GM20000 (cell line): ENCODE results near the gene RPL32.
A peak's percentile ranks its signal among the peaks of the same experiment; 100 is the strongest.
"Not testable (repeated sequence)": the region's sequence is repeated elsewhere in the genome, so short reads cannot be mapped to it uniquely, and the experiment has no call there.

Experiments used
- DNase-seq: peaks from one replicate; pipeline ENCODE4 v3.0.0; 2012; ENCODE audit warnings: low spot score
- CTCF ChIP-seq: IDR thresholded peaks from 2 replicates; pipeline ENCODE4 v1.5.1; 2012; ENCODE audit warnings: mild to moderate bottlenecking, control low read depth; ENCODE audit errors: extremely low read depth, missing control alignments

Gene RPL32

GRCh38 chr3:12884186-12884680, 42.9 kb upstream of the RPL32 start:
- no peak for TF ChIP-seq CTCF
- DNase-seq = no peak

DNA sequence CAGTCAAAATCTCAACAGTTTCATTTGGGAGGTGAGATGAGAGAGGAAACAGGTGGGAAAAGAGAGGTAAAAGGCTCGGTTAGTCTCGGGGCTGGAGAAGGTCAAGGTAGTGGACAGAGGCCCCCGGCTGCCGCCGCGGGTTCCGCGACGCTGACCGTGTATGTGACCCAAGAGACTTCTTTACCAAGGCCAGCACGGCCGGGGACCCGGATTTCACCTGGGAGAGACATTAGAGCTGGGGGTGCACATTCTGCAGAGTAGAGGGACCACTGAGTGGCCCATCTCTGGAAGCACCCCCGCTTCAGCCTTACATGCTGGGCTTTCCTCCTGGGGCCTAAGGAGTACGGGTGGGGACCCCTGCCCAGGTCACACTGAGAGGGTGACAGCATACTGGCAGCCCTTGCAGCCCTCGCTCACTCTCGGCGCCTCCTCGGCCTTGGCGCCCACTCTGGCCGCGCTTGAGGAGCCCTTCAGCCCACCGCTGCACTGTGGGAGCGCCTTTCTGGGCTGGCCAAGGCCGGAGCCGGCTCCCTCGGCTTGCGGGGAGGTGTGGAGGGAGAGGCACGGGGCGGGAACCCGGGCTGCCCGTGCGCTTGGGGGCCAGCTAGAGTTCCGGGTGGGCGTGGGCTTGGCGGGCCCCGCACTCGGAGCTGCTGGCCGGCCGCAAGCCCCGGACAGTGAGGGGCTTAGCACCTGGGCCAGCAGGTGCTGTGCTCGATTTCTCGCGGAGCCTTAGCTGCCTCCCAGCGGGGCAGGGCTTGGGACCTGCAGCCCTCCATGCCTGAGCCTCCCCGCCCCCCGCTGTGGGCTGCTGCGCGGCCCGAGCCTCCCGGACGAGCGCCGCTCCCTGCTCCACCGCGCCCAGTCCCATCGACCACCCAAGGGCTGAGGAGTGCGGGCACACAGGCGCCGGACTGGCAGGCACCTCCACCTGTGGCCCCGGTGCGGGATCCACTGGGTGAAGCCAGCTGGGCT, 41.3 kb upstream of the RPL32 start:
- no peak for DNase-seq
- no peak for TF ChIP-seq CTCF

GRCh38 chr3:12881858-12882257, 40.5 kb upstream of the RPL32 start:
- peak; percentile 70 for DNase-seq

- DNase-seq = no peak
Measured at GRCh38 chr3:12879191-12879815, 37.9 kb upstream of the RPL32 start.

DNA sequence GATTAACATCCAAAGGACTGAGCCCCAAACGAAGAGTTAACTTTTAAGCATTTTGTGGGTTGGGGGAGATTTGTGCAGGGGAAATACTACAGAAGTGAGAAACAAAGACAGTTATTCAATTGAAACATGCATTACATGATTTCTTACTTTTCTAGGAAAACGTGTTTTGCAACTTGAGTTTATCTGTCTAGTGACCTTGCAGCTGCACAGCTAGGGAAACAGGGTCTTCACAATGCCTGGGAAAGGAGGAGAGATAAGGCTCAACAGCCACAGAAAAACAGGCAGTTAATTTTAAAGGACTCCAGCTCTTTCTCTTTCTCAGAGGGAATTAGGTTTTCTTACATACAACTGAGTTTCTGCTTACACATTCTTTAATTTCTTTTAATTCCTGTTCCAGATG, 37.4 kb upstream of the RPL32 start:
- not testable (repeated sequence) for DNase-seq

More at GRCh38 chr3:12879191-12879815, 37.9 kb upstream of the RPL32 start:
- no peak for TF ChIP-seq CTCF

GRCh38 chr3:12878141-12878574, 36.8 kb upstream of the RPL32 start:
- no peak for DNase-seq
- TF ChIP-seq CTCF = no peak

DNA sequence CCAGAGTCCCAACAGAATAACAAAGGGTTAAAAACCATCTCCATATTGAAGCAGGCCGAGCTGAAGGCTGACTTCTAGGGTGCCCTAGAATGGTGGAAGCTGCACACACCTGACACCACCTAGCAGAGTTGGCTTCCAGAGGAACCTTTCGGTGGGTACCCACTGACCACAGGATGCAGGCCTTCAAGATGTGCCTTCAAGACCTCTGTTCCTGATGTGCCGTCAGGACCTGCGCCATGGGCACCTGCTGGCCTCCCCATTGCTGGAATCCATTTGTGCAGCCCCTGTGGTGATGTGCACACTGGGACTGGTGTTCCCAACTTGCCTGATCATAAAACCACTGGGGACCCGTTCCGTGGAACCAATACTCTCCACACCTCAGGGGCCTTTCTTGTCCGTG, 35.7 kb upstream of the RPL32 start:
- DNase-seq = no peak
- no peak for TF ChIP-seq CTCF
